NT2/D1 (cell line): ENCODE measurements around the gene OR1F1.

Source experiments
- SUZ12 ChIP-seq: IDR thresholded peaks from 2 replicates; pipeline ENCODE4 v1.6.1; 2011; ENCODE audit not compliant: insufficient read length, insufficient read depth; ENCODE audit errors: extremely low read depth
- YY1 ChIP-seq: IDR thresholded peaks from 2 replicates; pipeline ENCODE4 v1.6.1; 2011; ENCODE audit not compliant: insufficient read length, insufficient read depth

- TF ChIP-seq SUZ12 (no peak), YY1 (no peak)
Measured at GRCh38 chr16:3202903-3203539, 15.0 kb downstream of the OR1F1 start.
